ENCODE measurements around the gene SOX5. TPM values are rescaled to one million over a fixed set of nuclear protein-coding genes. Genes with fewer than 3 reads are reported as not detected.

The SOX5 gene
- total RNA-seq, 1 experiment from 2014 or later: not detected

GRCh38 chr12:23944067-23944466 lies 5.4 kb downstream of the SOX5 start:
- intact Hi-C loops (cut with micrococcal nuclease; ENCODE audit: unreplicated experiment): no loop called here
- no peak overlapping the region for H3K27ac Mint-ChIP-seq (ENCODE audit: unreplicated experiment)
- BruUV-seq (replicated peaks): no TSS peak

GRCh38 chr12:23942841-23943240 lies 6.6 kb downstream of the SOX5 start:
- CTCF ChIA-PET: interaction anchor here (0.7 kb wide), 1 partner anchor 162 kb away, joined by 4 read pairs; no protein-coding TSS in a partner anchor
- no peak for TF ChIP-seq CTCF (IDR thresholded peaks at IDR 0.05; ENCODE audit: unreplicated experiment)
- intact Hi-C loops (cut with micrococcal nuclease; ENCODE audit: unreplicated experiment): no loop called here
- Mint-ChIP-seq H3K27me3 (ENCODE audit: unreplicated experiment) (no peaks in the 10 kb centered on the region), H3K36me3 (ENCODE audit: insufficient read depth, unreplicated experiment) (no peaks in the 10 kb centered on the region), H3K4me3 (ENCODE audit: low read depth, unreplicated experiment) (no peak overlapping the region), H3K4me1 (ENCODE audit: low read depth, unreplicated experiment) (no peaks in the 10 kb centered on the region), H3K27ac (ENCODE audit: unreplicated experiment) (no peak overlapping the region), H3K9me3 (ENCODE audit: low read depth, unreplicated experiment) (no peaks in the 10 kb centered on the region)
- no TSS peak for BruUV-seq (replicated peaks)
- DNase-seq: no peak

More at GRCh38 chr12:23944067-23944466, 5.4 kb downstream of the SOX5 start:
- H3K9me3 Mint-ChIP-seq (ENCODE audit: low read depth, unreplicated experiment): no peaks in the 10 kb centered on the region
- H3K27me3 Mint-ChIP-seq (ENCODE audit: unreplicated experiment): no peaks in the 10 kb centered on the region
- no peaks in the 10 kb centered on the region for H3K36me3 Mint-ChIP-seq (ENCODE audit: insufficient read depth, unreplicated experiment)
- no peak for TF ChIP-seq CTCF (IDR thresholded peaks at IDR 0.05; ENCODE audit: unreplicated experiment)
- CTCF ChIA-PET: no interaction called here
- DNase-seq: no peak
- no peak overlapping the region for H3K4me3 Mint-ChIP-seq (ENCODE audit: low read depth, unreplicated experiment)
- no peaks in the 10 kb centered on the region for H3K4me1 Mint-ChIP-seq (ENCODE audit: low read depth, unreplicated experiment)

GRCh38 chr12:23941780-23942179 lies 7.7 kb downstream of the SOX5 start:
- no peak overlapping the region for H3K4me3 Mint-ChIP-seq (ENCODE audit: low read depth, unreplicated experiment)
- H3K4me1 Mint-ChIP-seq (ENCODE audit: low read depth, unreplicated experiment): no peaks in the 10 kb centered on the region
- DNase-seq: no peak
- H3K27me3 Mint-ChIP-seq (ENCODE audit: unreplicated experiment): no peaks in the 10 kb centered on the region
- H3K9me3 Mint-ChIP-seq (ENCODE audit: low read depth, unreplicated experiment): no peaks in the 10 kb centered on the region
- BruUV-seq (replicated peaks): no TSS peak
- CTCF ChIA-PET: no interaction called here
- intact Hi-C loops (cut with micrococcal nuclease; ENCODE audit: unreplicated experiment): no loop called here
- H3K27ac Mint-ChIP-seq (ENCODE audit: unreplicated experiment): no peak overlapping the region
- no peak for TF ChIP-seq CTCF (IDR thresholded peaks at IDR 0.05; ENCODE audit: unreplicated experiment)
- no peaks in the 10 kb centered on the region for H3K36me3 Mint-ChIP-seq (ENCODE audit: insufficient read depth, unreplicated experiment)

GRCh38 chr12:23938422-23938821 lies 11.0 kb downstream of the SOX5 start:
- H3K4me1 Mint-ChIP-seq (ENCODE audit: low read depth, unreplicated experiment): no peaks in the 10 kb centered on the region
- H3K27ac Mint-ChIP-seq (ENCODE audit: unreplicated experiment): no peak overlapping the region
- CTCF ChIA-PET: no interaction called here
- TF ChIP-seq CTCF (IDR thresholded peaks at IDR 0.05; ENCODE audit: unreplicated experiment): no peak
- no peaks in the 10 kb centered on the region for H3K36me3 Mint-ChIP-seq (ENCODE audit: insufficient read depth, unreplicated experiment)
- no peaks in the 10 kb centered on the region for H3K9me3 Mint-ChIP-seq (ENCODE audit: low read depth, unreplicated experiment)
- no peak for DNase-seq
- intact Hi-C loops (cut with micrococcal nuclease; ENCODE audit: unreplicated experiment): no loop called here
- no peak overlapping the region for H3K4me3 Mint-ChIP-seq (ENCODE audit: low read depth, unreplicated experiment)
- BruUV-seq (replicated peaks): no TSS peak
- H3K27me3 Mint-ChIP-seq (ENCODE audit: unreplicated experiment): no peaks in the 10 kb centered on the region
